HG02840 (cell line): Measurements from ENCODE around the gene CCDC39.

ENCODE experiments used
- ATAC-seq: cut with Tn5 transposase; IDR thresholded peaks from one replicate; pipeline ENCODE4 v1.9.1; 2021; ENCODE audit warnings: mild to moderate bottlenecking, moderate library complexity, moderate number of reproducible peaks; ENCODE audit not compliant: unreplicated experiment, low FRiP score

The CCDC39 gene

GRCh38 chr3:180679178-180680096, at the start of gene CCDC39:
TSS of gene CCDC39 (minus strand) at chr3:180679489. CDS start at chr3:180679380, 109 bp downstream.
- ATAC-seq, result peak; percentile 97

DNA sequence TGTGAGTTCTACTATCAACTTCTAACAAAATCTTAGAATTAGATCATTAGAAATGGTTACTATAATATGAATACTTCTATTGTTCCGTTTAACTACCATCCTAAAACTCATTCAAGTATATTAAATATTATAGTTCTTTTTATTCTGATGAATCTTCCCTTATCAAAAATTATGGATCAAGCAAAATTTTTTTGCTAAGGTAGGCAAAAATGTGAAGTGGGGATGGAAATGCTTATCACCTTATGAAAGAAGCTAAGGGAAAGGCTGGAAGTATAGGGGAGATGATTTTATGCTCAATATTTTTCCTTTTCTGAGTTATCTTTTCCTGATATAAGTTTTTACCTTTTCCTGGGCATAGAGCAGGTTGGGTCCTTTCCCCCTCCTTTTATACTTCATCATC, 40.7 kb upstream of the CCDC39 start:
- ATAC-seq, result no peak

- no peak for ATAC-seq
Measured at GRCh38 chr3:180707896-180708295, 28.6 kb upstream of the CCDC39 start.

GRCh38 chr3:180705619-180706018, 26.3 kb upstream of the CCDC39 start:
- ATAC-seq, result no peak

GRCh38 chr3:180704532-180704931, 25.2 kb upstream of the CCDC39 start:
- ATAC-seq, result no peak

GRCh38 chr3:180700941-180701340, 21.7 kb upstream of the CCDC39 start:
- ATAC-seq, result no peak

DNA sequence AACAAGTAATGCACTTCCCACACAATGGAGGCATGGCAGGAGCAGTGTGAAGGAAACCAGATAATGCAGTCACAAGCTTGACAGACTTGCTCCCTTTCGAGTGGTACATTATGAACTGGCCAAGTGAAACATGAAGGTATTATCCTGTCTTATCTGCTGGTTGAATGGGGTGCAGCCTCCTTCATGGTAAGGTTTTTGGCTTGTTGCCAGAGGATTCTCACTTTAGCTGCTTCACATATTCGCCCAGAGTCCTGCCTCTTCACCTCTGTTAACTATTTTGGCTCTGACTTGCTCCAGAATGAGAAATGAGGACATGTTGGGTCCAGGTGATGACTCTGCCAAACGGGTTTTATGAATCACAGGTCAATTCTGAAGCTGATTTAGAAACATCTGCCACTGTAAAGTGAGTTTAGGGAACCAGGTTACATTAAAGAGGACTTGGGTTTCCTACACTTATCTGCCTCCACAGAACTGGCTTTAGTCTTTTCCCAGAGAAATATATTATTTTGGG, 19.5 kb upstream of the CCDC39 start:
- no peak for ATAC-seq

DNA sequence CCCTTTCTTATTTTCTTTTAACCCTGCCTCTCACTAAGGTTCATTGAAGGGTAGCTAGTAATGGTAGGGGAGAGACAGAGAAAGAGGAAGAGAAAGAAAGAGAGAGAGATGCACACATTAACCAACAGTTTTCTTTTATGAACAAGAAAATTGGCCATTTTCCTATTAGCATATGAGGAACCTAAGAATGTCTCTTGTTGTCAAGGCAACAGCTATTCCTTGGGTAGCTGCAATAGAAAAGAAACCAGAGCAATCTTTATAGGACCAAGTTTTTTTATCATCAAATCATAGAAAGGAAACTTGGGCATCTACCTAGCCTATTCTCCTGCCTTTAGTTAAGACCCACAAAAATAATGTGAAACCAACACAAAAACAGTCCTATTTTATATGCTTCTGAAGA, 15.0 kb upstream of the CCDC39 start:
- no peak for ATAC-seq

- no peak for ATAC-seq
Measured at GRCh38 chr3:180693656-180694055, 14.4 kb upstream of the CCDC39 start.

GRCh38 chr3:180690061-180690460, 10.8 kb upstream of the CCDC39 start:
- ATAC-seq, result no peak

DNA sequence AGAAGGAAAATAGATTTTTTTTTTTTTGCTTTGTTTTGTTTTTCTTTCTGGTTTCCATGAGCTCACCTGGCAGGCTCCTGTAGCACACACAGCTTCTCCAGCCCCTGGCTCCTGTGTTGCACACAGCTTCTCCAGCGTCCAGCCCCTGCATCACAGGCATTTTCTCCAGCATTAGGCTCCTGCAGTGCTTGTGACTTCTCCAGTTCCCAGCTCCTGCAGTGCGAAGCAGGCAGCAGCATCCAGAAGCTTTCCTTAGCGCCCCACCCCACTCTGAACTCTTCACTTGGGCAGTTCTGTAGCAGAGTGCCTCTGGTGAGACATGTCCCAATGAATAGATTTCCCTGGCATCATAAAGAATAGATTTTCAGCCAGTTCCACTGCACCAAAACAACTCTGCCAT, 5.5 kb upstream of the CCDC39 start:
- no peak for ATAC-seq

DNA sequence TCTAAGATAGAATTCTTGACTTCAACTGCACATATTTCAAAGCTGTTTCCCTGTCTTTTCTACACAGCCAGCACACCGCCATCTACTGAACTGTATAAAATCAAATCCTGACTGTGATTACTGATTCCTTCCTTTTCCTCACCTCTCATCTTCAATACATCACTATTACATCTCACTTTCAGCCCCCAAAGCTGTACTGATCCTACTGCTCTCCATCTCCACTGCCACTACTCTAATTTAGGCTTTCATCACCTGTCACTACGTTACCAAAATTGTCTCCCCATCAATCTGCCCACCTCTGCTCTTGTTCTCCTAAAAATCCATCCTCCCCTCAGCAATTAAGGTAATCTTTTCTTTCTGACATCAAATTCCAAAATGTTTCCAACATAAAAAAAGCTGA, 4.5 kb upstream of the CCDC39 start:
- no peak for ATAC-seq

- peak; percentile 42 for ATAC-seq
Measured at GRCh38 chr3:180680097-180680430, 775 bp upstream of the CCDC39 start.

GRCh38 chr3:180678231-180678630, 1.1 kb downstream of the CCDC39 start:
- ATAC-seq, result no peak

GRCh38 chr3:180661444-180661843, 17.8 kb downstream of the CCDC39 start:
- ATAC-seq, result no peak

DNA sequence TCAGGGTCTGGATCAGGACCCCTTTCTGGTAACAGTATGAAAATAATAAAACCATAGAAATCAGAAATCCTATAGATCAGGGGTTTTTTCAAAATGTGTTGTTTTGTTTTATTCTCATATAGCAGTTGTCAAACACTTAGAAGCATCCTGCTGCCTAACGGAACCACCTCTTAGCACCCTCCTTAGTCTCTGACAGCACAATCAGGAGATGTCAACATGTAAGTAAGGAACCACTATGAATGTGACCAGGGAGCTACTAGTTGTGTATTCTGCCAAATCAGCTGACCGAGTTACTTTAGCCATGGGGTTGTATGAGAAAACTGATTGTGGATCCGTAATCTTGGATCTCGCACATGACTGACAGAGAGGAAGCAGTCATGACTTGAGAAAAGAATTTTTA, 22.2 kb downstream of the CCDC39 start:
- ATAC-seq, result no peak

DNA sequence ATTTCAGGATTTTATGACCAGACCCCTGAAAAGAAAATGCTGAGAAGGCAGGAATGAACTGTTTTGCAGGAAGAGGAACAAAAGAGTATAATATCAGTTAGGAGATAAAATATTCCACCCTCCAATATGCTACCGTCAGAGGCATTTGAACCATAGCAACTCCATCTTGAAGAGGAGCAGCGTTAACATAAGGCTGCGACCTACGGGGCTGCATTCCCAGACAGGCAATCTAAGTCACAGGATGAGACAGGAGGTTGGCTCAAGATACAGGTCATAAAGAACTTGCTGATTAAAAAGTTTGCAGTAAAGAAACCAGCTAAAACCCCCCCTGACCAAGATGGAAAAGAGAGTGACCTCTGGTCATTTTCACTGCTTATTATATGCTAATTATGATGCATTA, 22.9 kb downstream of the CCDC39 start:
- ATAC-seq, result no peak

DNA sequence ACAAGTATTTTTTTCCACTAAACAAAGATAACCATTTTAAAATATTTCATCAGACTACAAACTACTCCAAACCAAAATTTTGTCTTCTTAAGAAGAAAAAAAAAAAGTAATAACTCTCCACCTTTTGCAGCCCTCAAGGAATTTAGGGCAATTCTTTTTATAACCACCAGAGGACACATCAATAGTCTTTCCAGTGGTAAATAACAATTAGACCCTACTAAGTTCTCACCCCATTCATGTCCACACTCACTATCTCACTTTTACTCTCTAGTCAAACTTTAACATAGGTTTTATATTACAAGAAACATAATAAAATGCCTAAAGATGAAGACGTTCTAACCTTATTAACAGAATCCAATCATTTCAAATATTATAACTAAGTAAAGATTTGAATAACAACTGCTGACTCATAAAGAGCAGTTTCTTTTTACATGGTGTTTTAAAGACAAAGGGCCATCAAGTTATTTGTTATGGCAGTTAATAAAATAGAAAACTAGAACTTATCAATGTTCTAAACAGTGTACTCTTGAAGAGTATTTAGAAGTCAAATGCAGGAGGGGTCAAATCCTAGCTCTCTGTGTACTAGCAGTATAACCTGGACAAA, 33.0 kb downstream of the CCDC39 start:
- ATAC-seq, result no peak

GRCh38 chr3:180640987-180641386, 38.3 kb downstream of the CCDC39 start:
- no peak for ATAC-seq

DNA sequence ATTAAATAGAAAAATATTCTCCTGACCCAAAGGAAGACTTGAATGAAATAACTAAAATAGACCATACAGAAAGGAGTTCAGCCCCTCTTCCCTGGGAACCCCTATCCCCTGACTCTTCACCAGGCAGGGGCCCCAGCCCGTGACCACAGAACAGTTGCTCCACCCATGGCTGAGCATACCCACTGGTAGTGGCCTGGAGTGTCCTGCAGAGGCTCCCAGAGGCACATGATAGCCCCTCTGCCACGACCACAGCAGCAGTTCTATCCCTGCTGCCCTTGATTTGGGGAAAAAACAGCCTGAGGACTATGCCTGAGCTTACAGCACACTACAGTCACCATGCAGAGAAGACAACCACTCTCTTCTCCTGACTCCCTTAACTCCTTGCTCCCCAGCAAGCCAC, 45.6 kb downstream of the CCDC39 start:
- ATAC-seq, result no peak

GRCh38 chr3:180631317-180631716, 48.0 kb downstream of the CCDC39 start:
- ATAC-seq, result no peak

GRCh38 chr3:180630371-180630770, 48.9 kb downstream of the CCDC39 start:
- no peak for ATAC-seq
